CD14-positive monocyte (primary cell): ENCODE results near the gene MTHFR. TPM values are rescaled to one million over a fixed set of nuclear protein-coding genes. Genes with fewer than 3 reads are reported as not detected.
A peak's percentile ranks its signal among the peaks of the same experiment; 100 is the strongest.

Experiments used
- DNase-seq, 3 donors: peaks; one replicate each; pipeline ENCODE4 v3.0.0-alpha.2; 2011 to 2022
- H2AFZ ChIP-seq: 2 replicates; pipeline ENCODE4 v1.6.0; 2012; ENCODE audit warnings: mild to moderate bottlenecking, low read depth, low read length, inconsistent platforms; ENCODE audit not compliant: insufficient read depth, poor library complexity, severe bottlenecking
- H3K27ac ChIP-seq, 2 donors: 1 replicate in 1 of 2; 2 replicates in 1 of 2; pipeline ENCODE4 v1.5.1; 2012 to 2013; ENCODE audit warnings: low read length in 2 of 2, control low read depth in 1 of 2, inconsistent platforms in 1 of 2, low read depth in 1 of 2, mild to moderate bottlenecking in 1 of 2
- H3K27me3 ChIP-seq, 2 donors: one replicate each; pipeline versions ENCODE4 v1.6.0 to v1.6.1; 2011 to 2013; ENCODE audit warnings: low read length in 2 of 2; ENCODE audit not compliant: control insufficient read depth in 2 of 2, insufficient read depth in 2 of 2
- H3K36me3 ChIP-seq, 2 donors: replicated peaks in 1 of 2; 1 replicate in 1 of 2; 2 replicates in 1 of 2; pipeline versions ENCODE4 v1.5.1 to v1.6.1; 2012 to 2013; ENCODE audit warnings: low read length in 2 of 2, control low read depth in 1 of 2, inconsistent platforms in 1 of 2, mild to moderate bottlenecking in 1 of 2; ENCODE audit not compliant: insufficient read depth in 2 of 2, control insufficient read depth in 1 of 2
- H3K4me1 ChIP-seq, 2 donors: 1 replicate in 1 of 2; 2 replicates in 1 of 2; pipeline versions ENCODE4 v1.5.1 to v1.6.1; 2012 to 2013; ENCODE audit warnings: low read length in 2 of 2, control low read depth in 1 of 2, inconsistent platforms in 1 of 2, mild to moderate bottlenecking in 1 of 2, moderate library complexity in 1 of 2; ENCODE audit not compliant: insufficient read depth in 2 of 2, control insufficient read depth in 1 of 2
- H3K4me2 ChIP-seq: replicated peaks from 2 replicates; pipeline ENCODE3; 2012; ENCODE audit warnings: low read length, moderate library complexity, mild to moderate bottlenecking; ENCODE audit not compliant: poor library complexity, severe bottlenecking; ENCODE audit errors: extremely low read depth
- H3K4me3 ChIP-seq, 3 experiments: fragments of 200-600 bp in 1 of 3; sonication (generic) in 1 of 3; replicated peaks in 1 of 3; 1 replicate in 2 of 3; 2 replicates in 1 of 3; pipeline ENCODE4 v1.5.1; 2011 to 2013; ENCODE audit warnings: low read length in 3 of 3, mild to moderate bottlenecking in 3 of 3, control low read depth in 2 of 3, low read depth in 2 of 3, inconsistent platforms in 1 of 3, moderate library complexity in 1 of 3
- H3K79me2 ChIP-seq: 2 replicates; pipeline ENCODE4 v1.6.0; 2012; ENCODE audit warnings: mild to moderate bottlenecking, control low read depth, inconsistent platforms, low read length, moderate library complexity; ENCODE audit not compliant: insufficient read depth
- H3K9ac ChIP-seq: 2 replicates; pipeline ENCODE4 v1.6.0; 2017; ENCODE audit warnings: low read length, mild to moderate bottlenecking; ENCODE audit not compliant: insufficient read depth, poor library complexity, severe bottlenecking
- H3K9me3 ChIP-seq, 2 donors: replicated peaks in 1 of 2; 1 replicate in 1 of 2; 2 replicates in 1 of 2; pipeline versions ENCODE4 v1.5.1 to v1.6.1; 2012 to 2013; ENCODE audit warnings: low read length in 2 of 2, control low read depth in 1 of 2; ENCODE audit not compliant: control insufficient read depth in 1 of 2, insufficient read depth in 1 of 2
- H4K20me1 ChIP-seq: 2 replicates; pipeline ENCODE4 v1.6.0; 2012; ENCODE audit warnings: mild to moderate bottlenecking, low read length, control low read depth, moderate library complexity; ENCODE audit not compliant: insufficient read depth
- H3K27ac Mint-ChIP-seq, 7 donors: one replicate each; pipeline ENCODE4 v1.8.0; 2020; ENCODE audit warnings: mild to moderate bottlenecking in 7 of 7, mixed read lengths in 7 of 7, moderate library complexity in 6 of 7, inconsistent platforms in 2 of 7
- H3K27me3 Mint-ChIP-seq, 3 donors: one replicate each; pipeline ENCODE4 v1.8.0; 2021 to 2022; ENCODE audit warnings: low read depth in 3 of 3, mild to moderate bottlenecking in 3 of 3, mixed read lengths in 3 of 3, moderate library complexity in 3 of 3, inconsistent platforms in 1 of 3
- H3K36me3 Mint-ChIP-seq, 2 donors: one replicate each; pipeline ENCODE4 v1.8.0; 2020; ENCODE audit warnings: mixed read lengths in 2 of 2, inconsistent platforms in 1 of 2, mild to moderate bottlenecking in 1 of 2
- H3K4me1 Mint-ChIP-seq: one replicate; pipeline ENCODE4 v1.8.0; 2020; ENCODE audit warnings: mild to moderate bottlenecking, mixed read lengths
- H3K4me3 Mint-ChIP-seq, 2 donors: one replicate each; pipeline ENCODE4 v1.8.0; 2020; ENCODE audit warnings: mild to moderate bottlenecking in 2 of 2, mixed read lengths in 2 of 2, moderate library complexity in 1 of 2
- H3K9me3 Mint-ChIP-seq, 7 donors: one replicate each; pipeline ENCODE4 v1.8.0; 2020 to 2022; ENCODE audit warnings: mixed read lengths in 7 of 7, mild to moderate bottlenecking in 6 of 7, moderate library complexity in 6 of 7, inconsistent platforms in 2 of 7
- WGBS: methylation state at CpG from one replicate; pipeline ENCODE4 v1.1.5; 2013; ENCODE audit warnings: missing lambda C conversion rate; ENCODE audit not compliant: insufficient coverage; 5-methylcytosine and 5-hydroxymethylcytosine counted together
- intact Hi-C, 2 donors: fragments of 100-400 bp; cut with micrococcal nuclease; formaldehyde crosslinking; loops; one replicate each; pipeline versions ENCODE4 v1.15.0 to v1.15.1; 2023
- polyA plus RNA-seq, 3 donors: library from polyadenylated mRNA; depleted of rRNA in 1 of 3; unstranded in 2 of 3; stranded (reverse) in 1 of 3; fragments of 300-500 nt in 2 of 3; fragments of >200 nt in 1 of 3; fragmentation: Illumina TruSeq in 2 of 3; gene quantifications; 1 replicate in 2 of 3; 2 replicates in 1 of 3; pipeline ENCODE4 v1.2.3, GENCODE V29; 2012 to 2021
- TF ChIP-seq, protein P1 (sequence below): fragments of 200-600 bp; IDR thresholded peaks from one replicate; pipeline ENCODE4 v1.8.0; 2022; ENCODE audit warnings: antibody characterized with exemption, mild to moderate bottlenecking

The MTHFR gene
- polyA plus RNA-seq, 3 donors, result 4.5 to 41.9 (median 8.5) TPM

DNA sequence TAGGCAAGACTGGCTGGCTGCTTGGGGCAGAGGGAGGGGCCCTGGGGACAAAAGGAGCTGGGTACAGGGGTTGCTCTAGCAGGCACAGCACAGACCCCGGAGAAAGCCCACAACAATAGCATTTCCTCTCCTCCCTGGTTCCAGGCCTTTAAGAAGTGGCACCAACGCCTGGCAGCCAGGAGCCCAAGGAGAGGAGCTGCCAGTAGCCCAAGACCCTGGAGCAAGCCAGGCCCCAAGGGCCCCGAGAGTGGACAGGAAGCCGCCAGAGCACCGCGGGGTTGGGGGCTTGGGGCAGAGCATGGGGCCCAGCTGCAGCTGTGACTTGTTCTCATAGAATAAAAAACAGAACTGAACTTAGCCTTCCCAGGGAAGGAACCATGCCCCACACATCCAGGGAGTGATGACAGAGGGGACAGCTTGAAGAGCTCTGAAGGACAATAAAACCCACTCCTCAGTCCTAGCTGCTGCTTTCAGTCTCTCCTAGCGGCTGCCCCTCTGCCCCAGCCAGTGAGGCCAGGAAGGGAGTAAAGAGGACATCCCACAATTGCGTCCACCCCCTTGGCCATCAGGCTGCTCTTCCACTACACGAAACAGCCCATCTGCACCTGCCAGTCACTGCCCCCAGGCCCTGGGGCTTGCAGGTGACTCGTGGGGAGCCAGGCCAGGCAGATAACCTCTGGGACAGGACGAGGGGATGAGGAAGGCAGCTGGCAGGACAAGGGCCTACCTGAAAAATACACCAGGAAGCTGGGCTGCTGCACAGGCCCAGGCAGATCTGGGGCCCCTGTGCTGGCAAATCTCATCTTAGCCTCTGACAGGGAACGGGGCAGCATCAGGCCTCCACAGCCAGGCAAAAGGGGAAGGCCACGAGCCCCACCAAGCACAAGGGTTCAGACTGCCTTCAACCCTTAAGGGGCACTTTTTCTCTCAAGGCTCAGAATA, 16.4 kb downstream of the MTHFR start:
- Histone ChIP-seq H2AFZ (no peak overlapping the region), H3K4me3 (no peak overlapping the region), H3K4me1 (peaks cover 43 to 55% of the 10 kb centered on the region in 2 donors), H3K27ac (peak overlapping the region; percentile 94 to 97), H3K9me3 (no peaks in the 10 kb centered on the region), H3K36me3 (peaks cover 30 to 48% of the 10 kb centered on the region in 2 donors), H3K4me2 (no peak overlapping the region), H3K79me2 (no peaks in the 10 kb centered on the region), H3K9ac (peak overlapping the region; percentile 66), H4K20me1 (no peaks in the 10 kb centered on the region), H3K27me3 (no peaks in the 10 kb centered on the region)
- TF ChIP-seq, protein P1, sequence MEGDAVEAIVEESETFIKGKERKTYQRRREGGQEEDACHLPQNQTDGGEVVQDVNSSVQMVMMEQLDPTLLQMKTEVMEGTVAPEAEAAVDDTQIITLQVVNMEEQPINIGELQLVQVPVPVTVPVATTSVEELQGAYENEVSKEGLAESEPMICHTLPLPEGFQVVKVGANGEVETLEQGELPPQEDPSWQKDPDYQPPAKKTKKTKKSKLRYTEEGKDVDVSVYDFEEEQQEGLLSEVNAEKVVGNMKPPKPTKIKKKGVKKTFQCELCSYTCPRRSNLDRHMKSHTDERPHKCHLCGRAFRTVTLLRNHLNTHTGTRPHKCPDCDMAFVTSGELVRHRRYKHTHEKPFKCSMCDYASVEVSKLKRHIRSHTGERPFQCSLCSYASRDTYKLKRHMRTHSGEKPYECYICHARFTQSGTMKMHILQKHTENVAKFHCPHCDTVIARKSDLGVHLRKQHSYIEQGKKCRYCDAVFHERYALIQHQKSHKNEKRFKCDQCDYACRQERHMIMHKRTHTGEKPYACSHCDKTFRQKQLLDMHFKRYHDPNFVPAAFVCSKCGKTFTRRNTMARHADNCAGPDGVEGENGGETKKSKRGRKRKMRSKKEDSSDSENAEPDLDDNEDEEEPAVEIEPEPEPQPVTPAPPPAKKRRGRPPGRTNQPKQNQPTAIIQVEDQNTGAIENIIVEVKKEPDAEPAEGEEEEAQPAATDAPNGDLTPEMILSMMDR, result no peak
- WGBS, result 92% methylated on average over 8 of the region's 13 CpGs
- Mint-ChIP-seq H3K4me3 (no peak overlapping the region), H3K9me3 (no peaks in the 10 kb centered on the region), H3K27me3 (peaks cover 2 to 10% (median 2%) of the 10 kb centered on the region in 3 donors), H3K4me1 (peaks cover 54% of the 10 kb centered on the region), H3K36me3 (peaks cover 41 to 57% of the 10 kb centered on the region in 2 donors), H3K27ac (peak overlapping the region; percentile 95 to 100 (median 99))
- intact Hi-C loops, result loop anchor here (2.0 to 10.0 kb wide), 3 partner anchors 19 to 55 kb away; partner anchors contain the start of gene AGTRAP (in 1 of the 2)
- no peak for DNase-seq

- Mint-ChIP-seq H3K27ac (peak overlapping the region in 4 of 7 donors; percentile 21 to 100 (median 72)), H3K4me3 (no peak overlapping the region), H3K9me3 (no peaks in the 10 kb centered on the region), H3K27me3 (peaks cover 2 to 13% (median 2%) of the 10 kb centered on the region in 3 donors), H3K4me1 (peaks cover 54% of the 10 kb centered on the region), H3K36me3 (peaks cover 34 to 49% of the 10 kb centered on the region in 2 donors)
- Histone ChIP-seq H3K27ac (peak overlapping the region in 1 of 2 donors; percentile 97), H3K9ac (no peak overlapping the region), H3K36me3 (peaks cover 22 to 40% of the 10 kb centered on the region in 2 donors), H3K4me2 (no peak overlapping the region), H2AFZ (no peak overlapping the region), H3K4me1 (peaks cover 43 to 55% of the 10 kb centered on the region in 2 donors), H3K79me2 (no peaks in the 10 kb centered on the region), H4K20me1 (no peaks in the 10 kb centered on the region), H3K9me3 (no peaks in the 10 kb centered on the region), H3K4me3 (no peak overlapping the region), H3K27me3 (no peaks in the 10 kb centered on the region)
- 94% methylated on average over 13 of the region's 14 CpGs for WGBS
- TF ChIP-seq, protein P1, result no peak
- intact Hi-C loops, result loop anchor here in 1 of 2 donors (5.0 kb wide), 1 partner anchor 34 kb away; no protein-coding TSS in a partner anchor
- no peak for DNase-seq
Observed at GRCh38 chr1:11788549-11789053, 17.2 kb downstream of the MTHFR start.
